ENCODE data around the gene B4GALNT4.
"Not testable (repeated sequence)": the region's sequence is repeated elsewhere in the genome, so short reads cannot be mapped to it uniquely, and the experiment has no call there.

The B4GALNT4 gene

GRCh38 chr11:418343-419247 is 49.3 kb downstream of the B4GALNT4 start:
- DNase-seq (ENCODE audit: low read depth in 2 of 2), result no peak

DNA sequence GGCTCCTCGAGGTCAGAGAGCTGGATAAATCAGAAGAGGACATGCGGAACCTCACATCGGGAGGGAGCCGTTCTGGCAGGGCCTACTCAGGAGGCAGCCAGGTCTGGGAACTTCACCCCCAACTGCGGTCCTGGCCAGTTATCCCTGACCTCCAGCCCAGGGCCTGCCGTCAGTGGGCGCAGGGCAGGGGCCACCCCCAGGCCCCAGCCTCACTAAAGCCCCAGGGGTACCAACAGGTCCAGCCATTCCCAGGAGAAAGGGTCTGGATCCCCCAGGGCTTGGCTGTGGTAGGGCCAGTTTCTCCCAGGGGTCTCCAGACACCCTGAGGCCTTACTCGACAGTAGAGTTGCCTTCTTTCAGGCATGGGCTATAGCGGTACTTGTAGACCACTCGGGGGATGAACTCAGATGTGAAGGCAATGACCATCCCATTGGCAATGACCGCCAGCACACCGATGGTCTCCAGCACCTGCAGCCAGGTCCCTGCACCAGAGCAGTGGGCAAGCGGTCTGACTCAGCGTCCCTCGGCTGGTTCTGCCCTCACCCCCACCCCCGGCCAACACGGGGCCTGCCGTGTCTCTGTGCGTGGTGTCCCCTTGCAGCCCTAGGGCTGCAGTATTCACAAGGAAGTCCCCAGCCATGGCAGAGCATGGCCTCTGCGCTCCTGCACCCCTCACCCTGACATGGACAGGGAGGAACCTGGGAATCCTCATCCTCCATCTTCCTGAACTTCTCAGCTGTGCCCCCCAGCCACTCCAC is 50.1 kb downstream of the B4GALNT4 start:
- DNase-seq (ENCODE audit: low read depth in 2 of 2), result no peak

DNA sequence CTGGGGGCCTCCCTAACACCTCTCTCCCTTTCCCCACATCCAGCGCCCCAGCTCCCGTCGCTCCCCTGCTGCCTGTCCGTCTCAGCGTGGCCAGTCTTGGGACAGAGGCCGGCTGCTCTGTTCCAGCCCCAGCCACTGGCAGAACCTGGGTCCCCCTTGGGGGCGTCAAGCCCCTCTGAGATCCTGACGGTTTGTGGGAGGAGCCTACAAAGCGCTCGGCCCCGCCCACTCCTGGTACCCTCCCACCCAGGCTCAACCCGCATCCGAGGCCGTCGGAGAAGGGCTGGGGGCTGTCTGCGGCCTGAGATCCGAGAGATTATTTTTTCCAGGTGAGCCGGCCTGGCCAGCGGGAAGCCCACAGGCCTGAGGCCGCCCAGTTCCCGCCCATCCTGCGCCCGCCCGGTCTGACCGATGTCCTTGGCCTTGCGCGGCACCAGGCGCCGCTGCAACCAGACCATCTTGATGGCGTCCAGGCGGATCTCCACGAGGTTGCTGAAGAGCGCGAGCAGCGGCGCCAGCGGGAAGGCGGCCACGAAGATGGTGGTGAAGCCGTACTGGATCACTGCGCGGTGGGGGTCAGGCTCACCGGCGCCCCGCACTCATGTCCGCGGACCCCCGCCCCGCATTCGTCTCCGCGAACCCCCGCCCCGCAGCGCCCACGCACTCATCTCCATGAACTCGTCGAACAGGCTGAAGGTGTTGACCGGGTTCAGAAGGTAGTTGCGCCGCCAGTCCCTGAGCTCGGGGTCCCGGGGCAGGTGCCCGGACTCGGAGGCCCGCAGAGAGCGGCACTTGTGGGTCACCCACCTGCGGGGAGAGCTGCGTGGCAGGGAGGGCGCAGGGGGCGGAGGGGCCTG is 51.0 kb downstream of the B4GALNT4 start:
- DNase-seq (ENCODE audit: low read depth in 2 of 2), result no peak

GRCh38 chr11:420911-421321 is 51.6 kb downstream of the B4GALNT4 start:
- no peak for DNase-seq (ENCODE audit: low read depth in 2 of 2)

DNA sequence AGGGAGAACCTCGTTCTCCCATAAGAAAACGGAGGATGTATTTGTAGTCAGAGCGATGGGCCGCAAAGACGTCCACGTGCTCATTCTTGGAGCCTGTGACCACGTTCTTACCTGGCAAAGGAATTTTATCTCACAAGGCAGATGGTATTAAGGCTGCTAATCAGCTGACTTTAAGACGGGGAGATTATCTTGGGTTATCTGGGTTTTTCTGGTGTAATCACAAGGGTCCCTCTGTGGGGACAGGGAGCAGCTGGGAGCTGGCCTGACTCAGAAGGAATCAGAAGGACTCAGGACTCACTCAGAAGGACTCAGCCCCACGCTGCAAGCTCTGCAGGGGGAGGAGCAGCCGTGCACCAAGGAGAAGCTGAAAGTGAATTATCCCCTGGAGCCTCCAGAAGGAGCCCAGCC is 53.0 kb downstream of the B4GALNT4 start:
- DNase-seq (ENCODE audit: low read depth in 2 of 2), result no peak

- DNase-seq (ENCODE audit: low read depth in 2 of 2), result no peak
These were observed 54.9 kb downstream of the B4GALNT4 start for GRCh38 chr11:424232-424631.

DNA sequence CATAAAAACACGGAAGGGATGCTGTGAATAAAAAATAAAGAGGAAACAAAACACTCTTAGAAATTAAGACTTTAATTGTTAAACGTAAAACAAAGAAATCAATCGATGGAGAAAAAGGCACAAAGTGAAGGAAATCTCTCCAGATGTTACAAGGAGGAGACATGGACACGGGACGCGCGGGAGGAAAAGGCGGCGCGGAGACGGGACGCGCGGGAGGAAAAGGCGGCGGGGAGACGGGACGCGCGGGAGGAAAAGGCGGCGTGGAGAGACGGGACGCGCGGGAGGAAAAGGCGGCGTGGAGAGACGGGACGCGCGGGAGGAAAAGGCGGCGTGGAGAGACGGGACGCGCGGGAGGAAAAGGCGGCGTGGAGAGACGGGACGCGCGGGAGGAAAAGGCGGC is 55.5 kb downstream of the B4GALNT4 start:
- not testable (repeated sequence) for DNase-seq (ENCODE audit: low read depth in 2 of 2)

- DNase-seq (ENCODE audit: low read depth in 2 of 2), result no peak
These were observed 56.0 kb downstream of the B4GALNT4 start for GRCh38 chr11:425301-425700.

DNA sequence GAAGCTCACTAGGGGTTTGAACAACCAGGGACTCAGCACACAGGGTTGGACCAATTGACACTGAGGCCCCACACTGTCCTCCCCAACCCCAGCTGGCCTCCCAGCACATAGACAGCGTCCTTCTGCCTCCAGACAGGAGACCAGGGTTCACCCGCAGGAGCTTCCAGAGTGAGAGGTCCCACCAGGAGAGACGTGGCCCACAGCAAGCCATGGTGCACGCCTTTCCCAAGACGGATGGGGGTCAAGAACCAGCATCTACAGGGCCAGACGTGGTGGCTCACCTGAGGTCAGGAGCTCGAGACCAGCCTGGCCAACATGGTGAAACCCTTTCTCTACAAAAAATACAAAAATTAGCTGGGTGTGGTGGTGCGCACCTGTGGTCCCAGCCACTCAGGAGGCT is 57.6 kb downstream of the B4GALNT4 start:
- DNase-seq (ENCODE audit: low read depth in 2 of 2), result no peak

- DNase-seq (ENCODE audit: low read depth in 2 of 2), result no peak
These were observed 59.0 kb downstream of the B4GALNT4 start for GRCh38 chr11:428295-428694.

DNA sequence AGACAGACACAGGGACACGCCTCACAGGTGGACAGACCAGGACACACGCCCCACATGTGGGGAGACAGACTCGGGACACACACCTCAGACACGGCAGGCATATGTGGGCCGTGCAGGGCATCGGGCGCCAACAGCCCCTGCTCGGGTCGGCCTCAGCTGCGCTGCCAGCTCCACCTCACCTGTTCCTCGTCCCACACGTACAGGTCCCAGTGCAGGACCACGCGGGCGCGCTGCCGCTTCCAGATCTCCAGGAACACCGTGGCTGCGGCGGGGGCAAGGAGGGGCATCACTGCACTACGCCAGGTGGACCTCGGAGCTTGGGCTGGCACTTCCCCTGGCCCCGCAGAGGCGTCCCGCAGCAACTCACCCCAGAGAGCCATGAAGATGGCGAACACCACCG is 60.1 kb downstream of the B4GALNT4 start:
- DNase-seq (ENCODE audit: low read depth in 2 of 2), result no peak

DNA sequence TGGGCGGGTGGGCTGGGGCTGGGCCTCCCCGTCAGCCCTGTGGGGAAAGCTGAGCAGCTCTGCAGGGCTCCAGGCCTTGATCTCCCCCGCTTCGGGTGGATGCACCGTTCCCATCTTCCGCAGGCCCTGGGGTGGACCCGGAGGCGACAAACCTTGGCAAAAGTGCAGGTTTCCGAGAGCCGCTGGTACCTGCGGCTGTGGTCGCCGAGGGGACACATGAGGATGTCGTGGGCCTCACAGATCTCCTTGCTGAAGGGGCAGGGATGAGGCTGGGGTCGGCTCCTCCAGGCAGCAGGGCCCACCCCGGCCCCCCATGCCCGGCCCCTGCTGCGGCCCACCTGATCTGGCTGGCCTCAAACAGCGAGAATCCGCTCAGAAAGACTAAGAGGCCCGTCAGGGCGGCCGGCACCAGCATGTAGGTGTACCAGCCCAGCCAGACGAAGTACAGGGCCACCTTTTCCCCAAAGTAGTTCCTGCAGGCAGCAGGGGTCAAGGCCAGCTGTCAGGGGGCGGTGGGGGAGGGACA is 60.7 kb downstream of the B4GALNT4 start:
- no peak for DNase-seq (ENCODE audit: low read depth in 2 of 2)
